ENCODE results near the gene PLIN1.

GRCh38 chr15:89690276-89691218, 11.4 kb upstream of the PLIN1 start, which contains the start of the genes PEX11A and WDR93:
- TF ChIP-seq CTCF (IDR thresholded peaks at IDR 0.05; ENCODE audit: low read length) (no peak), EZH2 (IDR thresholded peaks at IDR 0.05; ENCODE audit: borderline replicate concordance, low read length) (no peak)
